OCI-LY7 (cell line): Measurements from ENCODE around the gene NMBR.

ENCODE experiments used
- CTCF ChIP-seq: fragments of 200-600 bp; sonication (generic); conservative IDR thresholded peaks from 2 replicates; pipeline ENCODE4 v1.5.1; 2014; ENCODE audit warnings: mild to moderate bottlenecking, antibody characterized with exemption, low read length, moderate library complexity, mixed read lengths
- EZH2phosphoT487 ChIP-seq: fragments of 200-600 bp; sonication (generic); IDR thresholded peaks from 2 replicates; pipeline ENCODE4 v1.6.1; 2018; ENCODE audit warnings: low read depth, borderline replicate concordance, mild to moderate bottlenecking, mixed run types, antibody characterized with exemption, low read length, moderate library complexity, mixed read lengths

DNA sequence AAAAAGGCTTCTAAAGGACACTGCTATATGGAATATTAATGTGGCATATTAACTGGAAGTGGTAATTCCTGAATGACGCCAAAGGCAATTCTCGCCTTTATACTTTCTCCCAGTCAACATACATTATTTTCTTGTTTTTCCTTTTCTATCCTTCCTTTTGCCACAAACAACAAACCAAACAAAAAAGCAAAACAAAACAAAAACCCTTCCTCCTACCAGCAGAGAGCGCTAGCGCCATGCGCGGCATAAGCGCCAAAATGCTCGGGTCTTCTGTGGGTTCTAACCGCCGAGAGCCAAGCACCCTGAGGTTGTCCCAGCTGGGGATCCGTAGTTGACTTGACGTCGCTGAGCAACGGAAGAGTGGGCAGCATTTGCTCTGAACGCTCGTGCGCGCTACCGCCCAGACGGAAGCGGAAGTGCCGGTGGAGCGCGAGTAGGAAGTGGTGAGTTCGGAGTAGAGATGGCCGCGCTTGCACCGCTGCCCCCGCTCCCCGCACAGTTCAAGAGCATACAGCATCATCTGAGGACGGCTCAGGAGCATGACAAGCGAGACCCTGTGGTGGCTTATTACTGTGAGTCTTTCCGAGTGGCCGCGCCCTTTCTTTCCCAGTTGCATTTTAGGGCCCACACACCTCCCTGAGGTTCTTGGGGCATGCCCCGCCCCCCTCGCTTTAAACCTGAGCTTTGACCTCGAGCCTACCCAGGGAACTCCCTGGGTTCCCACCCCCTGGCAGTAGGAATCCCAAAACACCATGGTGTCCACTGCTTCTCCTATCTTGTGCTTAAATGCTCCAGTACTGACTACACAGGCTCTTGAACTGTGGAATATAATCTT is at the start of gene NMBR, which contains the start of gene VTA1:
- TF ChIP-seq EZH2phosphoT487 (no peak), CTCF (peak; percentile 97)
